ENCODE measurements around the gene RDH14.

Gene RDH14

GRCh38 chr2:18517386-18517785 lies 43.1 kb downstream of the RDH14 start:
- no peak overlapping the region for H3K4me3 ChIP-seq (ENCODE audit: low read depth in 1 of 2, low read length in 1 of 2)
- H3K9me3 ChIP-seq = no peaks in the 10 kb centered on the region
- peaks cover 23% of the 10 kb centered on the region for H3K27me3 ChIP-seq
- H3K4me1 ChIP-seq (ENCODE audit: control insufficient read depth in 1 of 2, insufficient read depth in 1 of 2, low read depth in 1 of 2, low read length in 1 of 2) = no peaks in the 10 kb centered on the region
- H3K27ac ChIP-seq = no peak overlapping the region
- TF ChIP-seq CTCF (IDR thresholded peaks at IDR 0.05) = no peak
- H3K36me3 ChIP-seq = no peaks in the 10 kb centered on the region

GRCh38 chr2:18516112-18516511 lies 44.3 kb downstream of the RDH14 start:
- Histone ChIP-seq H3K4me1 (ENCODE audit: control insufficient read depth in 1 of 2, insufficient read depth in 1 of 2, low read depth in 1 of 2, low read length in 1 of 2) (no peaks in the 10 kb centered on the region), H3K4me3 (ENCODE audit: low read depth in 1 of 2, low read length in 1 of 2) (no peak overlapping the region), H3K36me3 (no peaks in the 10 kb centered on the region), H3K27me3 (peaks cover 23% of the 10 kb centered on the region), H3K9me3 (no peaks in the 10 kb centered on the region), H3K27ac (no peak overlapping the region)
- TF ChIP-seq CTCF (IDR thresholded peaks at IDR 0.05) = no peak

- no peak overlapping the region for H3K4me3 ChIP-seq (ENCODE audit: low read depth in 1 of 2, low read length in 1 of 2)
- no peaks in the 10 kb centered on the region for H3K4me1 ChIP-seq (ENCODE audit: control insufficient read depth in 1 of 2, insufficient read depth in 1 of 2, low read depth in 1 of 2, low read length in 1 of 2)
- H3K27ac ChIP-seq = no peak overlapping the region
- no peaks in the 10 kb centered on the region for H3K9me3 ChIP-seq
- TF ChIP-seq CTCF (IDR thresholded peaks at IDR 0.05) = no peak
- H3K36me3 ChIP-seq = no peaks in the 10 kb centered on the region
- peaks cover 31% of the 10 kb centered on the region for H3K27me3 ChIP-seq
Observed at GRCh38 chr2:18514526-18515461, 45.7 kb downstream of the RDH14 start.

GRCh38 chr2:18510775-18511174 lies 49.7 kb downstream of the RDH14 start:
- Histone ChIP-seq H3K9me3 (no peaks in the 10 kb centered on the region), H3K36me3 (no peaks in the 10 kb centered on the region)

GRCh38 chr2:18506883-18507509 lies 53.5 kb downstream of the RDH14 start:
- Histone ChIP-seq H3K9me3 (no peaks in the 10 kb centered on the region), H3K27me3 (peaks cover 12% of the 10 kb centered on the region)

More at GRCh38 chr2:18510775-18511174, 49.7 kb downstream of the RDH14 start:
- TF ChIP-seq CTCF (IDR thresholded peaks at IDR 0.05) = no peak
- no peak overlapping the region for H3K27ac ChIP-seq
- peaks cover 12% of the 10 kb centered on the region for H3K27me3 ChIP-seq
- H3K4me3 ChIP-seq (ENCODE audit: low read depth in 1 of 2, low read length in 1 of 2) = no peak overlapping the region
- no peaks in the 10 kb centered on the region for H3K4me1 ChIP-seq (ENCODE audit: control insufficient read depth in 1 of 2, insufficient read depth in 1 of 2, low read depth in 1 of 2, low read length in 1 of 2)

More at GRCh38 chr2:18506883-18507509, 53.5 kb downstream of the RDH14 start:
- Histone ChIP-seq H3K4me3 (ENCODE audit: low read depth in 1 of 2, low read length in 1 of 2) (no peak overlapping the region), H3K4me1 (ENCODE audit: control insufficient read depth in 1 of 2, insufficient read depth in 1 of 2, low read depth in 1 of 2, low read length in 1 of 2) (no peaks in the 10 kb centered on the region), H3K27ac (no peak overlapping the region), H3K36me3 (no peaks in the 10 kb centered on the region)
- no peak for TF ChIP-seq CTCF (IDR thresholded peaks at IDR 0.05)

All from neutrophil (primary cell).